Epithelial cell of proximal tubule (primary cell): Measurements from ENCODE around the gene PJA1. TPM values are rescaled to one million over a fixed set of nuclear protein-coding genes. Genes with fewer than 3 reads are reported as not detected.

Source experiments
- DNase-seq: peaks from one replicate; pipeline ENCODE4 v3.0.0-alpha.2; 2011; ENCODE audit warnings: low read depth
- H3K4me3 ChIP-seq: 2 replicates; pipeline ENCODE4 v1.5.1; 2011; ENCODE audit warnings: low read depth, mild to moderate bottlenecking, low read length
- CTCF ChIP-seq: conservative IDR thresholded peaks from 2 replicates; pipeline ENCODE4 v1.5.1; 2012; ENCODE audit warnings: low read depth, mild to moderate bottlenecking, low read length
- total RNA-seq: library from RNA; depleted of rRNA; stranded (reverse); fragments of >200 nt; gene quantifications from 2 replicates; pipeline ENCODE4 v1.2.3, GENCODE V29; 2015

Gene PJA1
- total RNA-seq, 1 donor from 2014 or later: 25.0 TPM

GRCh38 chrX:69161371-69161770 lies 3.9 kb downstream of the PJA1 start:
- DNase-seq: no peak
- no peak overlapping the region for H3K4me3 ChIP-seq
- TF ChIP-seq CTCF: no peak

- TF ChIP-seq CTCF: peak; percentile 64
- peak; percentile 67 for DNase-seq
- H3K4me3 ChIP-seq: no peak overlapping the region
Measured at GRCh38 chrX:69158166-69158980, 6.9 kb downstream of the PJA1 start.

- TF ChIP-seq CTCF: no peak
- H3K4me3 ChIP-seq: no peak overlapping the region
- DNase-seq: no peak
Measured at GRCh38 chrX:69156638-69157037, 8.6 kb downstream of the PJA1 start.

GRCh38 chrX:69155786-69156520 lies 9.3 kb downstream of the PJA1 start:
- no peak for DNase-seq
- no peak overlapping the region for H3K4me3 ChIP-seq
- no peak for TF ChIP-seq CTCF

- no peak for TF ChIP-seq CTCF
- no peak overlapping the region for H3K4me3 ChIP-seq
- no peak for DNase-seq
Measured at GRCh38 chrX:69154051-69154450, 11.2 kb downstream of the PJA1 start.

GRCh38 chrX:69153060-69153730 lies 12.1 kb downstream of the PJA1 start:
- H3K4me3 ChIP-seq: no peak overlapping the region
- no peak for TF ChIP-seq CTCF
- no peak for DNase-seq
